ENCODE data around the gene PAGE1.
"Not testable (repeated sequence)": the region's sequence is repeated elsewhere in the genome, so short reads cannot be mapped to it uniquely, and the experiment has no call there.

Gene PAGE1, protein sequence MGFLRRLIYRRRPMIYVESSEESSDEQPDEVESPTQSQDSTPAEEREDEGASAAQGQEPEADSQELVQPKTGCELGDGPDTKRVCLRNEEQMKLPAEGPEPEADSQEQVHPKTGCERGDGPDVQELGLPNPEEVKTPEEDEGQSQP

DNA sequence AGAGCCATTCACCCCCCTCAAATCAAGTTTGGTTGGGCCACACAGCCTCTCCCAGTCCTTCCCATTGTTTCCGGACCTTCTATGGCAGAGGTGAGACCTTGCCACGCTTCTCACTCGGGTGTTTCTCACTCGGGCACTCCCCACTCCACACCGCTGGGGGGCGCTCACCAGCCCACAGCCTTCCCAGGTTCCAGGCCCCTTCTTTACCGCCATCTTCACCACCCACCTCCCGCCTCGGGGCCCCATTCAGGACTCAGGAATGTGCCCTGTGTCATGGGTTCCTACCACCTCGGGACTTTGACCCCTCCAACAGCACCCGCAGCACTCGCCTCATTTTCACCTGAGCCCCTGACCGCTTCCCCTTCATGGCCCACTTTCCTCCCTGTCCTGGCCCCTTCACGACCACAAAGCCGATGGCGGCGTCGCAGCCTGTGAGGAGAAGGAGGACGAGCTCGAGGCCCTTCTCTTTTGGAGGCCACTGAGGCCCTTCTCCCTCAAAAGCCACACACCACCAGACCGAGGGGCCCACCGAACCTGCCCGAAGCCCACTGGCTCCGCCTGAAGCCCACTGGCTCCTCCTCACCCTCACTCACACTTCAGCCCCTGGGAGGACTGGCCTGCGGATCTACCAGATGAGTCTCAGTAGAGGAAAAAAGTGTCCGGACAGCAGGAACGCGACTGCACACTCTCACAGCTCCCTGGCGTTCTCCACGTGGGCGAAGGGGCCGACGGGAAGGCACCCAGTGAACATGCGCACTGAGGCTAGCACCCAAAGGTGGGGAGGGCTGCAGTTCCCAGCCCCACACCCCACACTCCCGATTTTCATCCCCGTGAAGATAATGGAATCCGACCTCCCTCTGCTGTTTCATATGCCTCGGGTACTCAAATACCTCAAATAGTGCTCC, at the start of gene PAGE1:
PAGE1 (minus strand) TSS at position 709 of the 905 bp plus-strand sequence. CDS start 1,214 bp downstream, outside the sequence.
- no peak for DNase-seq (ENCODE audit: low read depth)

DNA sequence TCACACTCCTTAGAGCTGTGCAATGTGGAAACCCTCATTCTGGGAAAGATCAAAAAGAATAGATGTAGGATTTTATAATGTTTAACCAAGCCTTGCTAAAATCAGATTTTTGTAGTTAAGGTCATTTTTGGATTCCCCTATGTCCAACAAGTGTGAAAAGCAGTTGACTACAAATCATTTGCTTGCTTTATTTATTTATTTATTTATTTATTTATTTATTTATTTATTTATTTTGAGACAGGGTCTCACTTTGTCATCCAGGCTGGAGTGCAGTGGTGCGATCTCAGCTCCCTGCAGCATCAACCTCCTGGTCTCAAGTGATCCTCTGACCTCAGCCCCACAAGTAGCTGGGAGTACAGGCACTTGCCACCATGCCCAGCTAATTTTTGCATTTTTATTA, 45.7 kb upstream of the PAGE1 start:
- DNase-seq (ENCODE audit: low read depth) = not testable (repeated sequence)

DNA sequence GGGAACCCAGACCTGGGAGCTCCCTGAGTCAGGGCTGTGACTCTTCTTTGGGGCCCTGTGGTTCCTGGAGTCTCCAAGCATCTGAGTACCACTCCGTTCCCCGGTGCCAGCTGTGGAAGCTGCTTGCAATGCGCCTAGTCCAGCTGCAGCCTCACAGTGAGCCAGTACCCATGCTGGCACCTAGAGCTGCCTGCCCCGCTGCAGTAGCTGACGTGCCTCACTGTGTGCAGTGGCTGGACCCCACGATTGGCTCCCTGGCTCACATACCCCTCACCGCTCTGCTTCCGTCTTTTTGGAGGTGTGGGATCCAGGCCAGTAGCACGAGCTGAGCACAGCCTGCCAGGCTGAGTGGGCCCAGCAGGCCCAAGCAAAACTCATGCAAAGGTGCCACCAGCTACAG, 32.1 kb upstream of the PAGE1 start:
- DNase-seq (ENCODE audit: low read depth) = no peak

DNA sequence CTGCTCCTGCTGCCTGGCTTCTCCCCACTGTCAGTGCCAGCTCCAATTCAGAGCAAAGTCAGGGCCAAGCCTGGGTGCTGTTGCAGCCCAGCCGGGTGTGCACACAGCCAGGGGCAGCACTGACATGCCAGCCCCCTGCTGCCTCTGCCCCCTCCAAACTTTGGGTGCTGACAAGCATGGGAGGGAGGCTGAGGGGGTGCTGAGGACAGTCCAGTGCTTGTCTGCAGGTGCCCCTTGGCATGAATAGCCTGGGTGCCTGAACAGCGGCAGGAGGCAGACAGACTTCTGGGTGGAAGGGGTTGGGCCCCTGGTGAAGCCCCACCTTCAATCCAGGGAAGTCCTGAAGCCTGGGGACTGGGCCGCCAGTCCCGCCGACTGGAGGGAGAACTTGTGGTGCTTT, 31.2 kb upstream of the PAGE1 start:
- no peak for DNase-seq (ENCODE audit: low read depth)

DNA sequence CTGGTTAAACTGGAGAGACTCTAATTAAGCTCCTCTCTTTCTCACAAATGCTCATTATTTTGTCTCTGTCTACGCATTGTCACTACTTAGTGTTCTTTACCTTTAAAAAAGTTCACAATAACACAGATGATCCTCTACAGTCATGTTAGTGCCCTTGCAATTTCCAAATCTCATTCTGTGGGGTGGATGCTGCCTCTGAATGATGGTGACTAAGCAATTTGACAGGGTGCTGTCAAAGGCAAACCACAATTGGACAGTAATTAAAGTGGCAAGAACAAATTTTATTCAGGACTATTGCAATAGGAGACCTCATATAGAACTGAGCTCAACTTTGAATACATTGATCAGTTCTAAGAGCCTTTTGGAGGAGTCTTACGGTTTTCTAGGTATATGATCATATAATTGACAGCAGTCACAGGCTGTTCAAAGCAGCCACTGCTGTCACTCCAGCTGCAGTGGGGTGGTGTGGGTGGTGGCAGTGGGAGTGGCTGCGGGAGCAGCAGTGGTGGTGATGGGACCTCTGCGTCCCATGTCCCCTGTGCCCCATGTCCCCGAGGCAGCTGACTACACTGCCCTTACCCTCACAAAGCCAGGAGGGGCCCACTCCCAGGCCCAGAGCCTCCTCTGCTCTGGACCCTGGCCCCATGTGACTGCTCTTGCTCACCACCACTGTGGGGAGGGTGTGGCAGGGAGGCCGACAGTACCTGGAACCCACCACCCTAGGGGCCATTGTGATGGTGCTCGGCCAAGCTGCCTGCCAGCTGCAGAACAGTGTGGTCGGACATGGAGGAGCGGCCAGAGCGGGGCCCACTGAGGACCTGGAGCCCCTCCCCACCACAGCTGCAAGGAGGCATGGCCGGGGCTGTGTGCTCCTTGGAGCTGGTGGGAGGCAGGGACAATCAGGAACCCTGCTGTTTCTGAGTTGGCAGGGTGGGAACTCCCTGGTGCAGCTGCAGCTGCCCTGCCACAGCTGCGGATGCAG, 30.4 kb upstream of the PAGE1 start:
- no peak for DNase-seq (ENCODE audit: low read depth)

DNA sequence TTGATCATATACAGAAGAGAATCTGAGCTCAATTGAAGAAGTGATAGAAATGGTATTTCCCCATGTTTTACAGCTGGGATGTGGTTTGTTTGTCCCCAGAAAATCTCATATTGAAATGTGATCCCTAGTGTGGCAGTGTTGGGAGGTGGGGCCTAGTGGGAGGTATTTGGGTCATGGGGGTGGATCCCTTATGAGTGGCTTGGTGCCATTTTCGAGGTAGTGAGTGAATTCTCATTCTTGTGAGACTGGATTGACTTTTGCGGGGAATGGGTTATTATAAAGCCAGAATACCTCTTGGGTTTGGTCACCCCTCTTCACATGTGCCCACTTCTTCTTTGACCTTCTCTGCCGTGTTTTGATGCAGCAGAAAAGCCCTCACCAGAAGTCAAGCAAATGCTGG, 29.6 kb upstream of the PAGE1 start:
- DNase-seq (ENCODE audit: low read depth) = no peak

DNA sequence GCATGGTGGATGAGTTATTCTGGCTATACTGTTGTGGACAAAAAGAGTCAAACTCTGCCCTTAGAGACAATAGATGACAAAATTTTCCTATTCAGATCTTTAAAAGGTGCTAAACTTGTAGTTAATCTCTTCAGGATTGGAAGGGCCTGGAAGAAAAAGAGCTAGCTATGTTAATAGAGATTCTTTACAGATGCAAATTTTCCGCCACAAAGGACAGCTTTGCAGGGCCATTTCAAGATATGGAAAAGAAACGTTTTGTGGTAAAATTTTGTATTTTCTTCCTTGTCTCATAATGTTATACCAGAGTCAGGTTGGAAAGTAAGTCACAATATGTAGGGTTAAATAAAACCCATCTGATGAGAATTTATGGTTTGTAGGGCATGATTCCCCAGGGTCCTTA, 24.3 kb upstream of the PAGE1 start:
- DNase-seq (ENCODE audit: low read depth) = not testable (repeated sequence)

DNA sequence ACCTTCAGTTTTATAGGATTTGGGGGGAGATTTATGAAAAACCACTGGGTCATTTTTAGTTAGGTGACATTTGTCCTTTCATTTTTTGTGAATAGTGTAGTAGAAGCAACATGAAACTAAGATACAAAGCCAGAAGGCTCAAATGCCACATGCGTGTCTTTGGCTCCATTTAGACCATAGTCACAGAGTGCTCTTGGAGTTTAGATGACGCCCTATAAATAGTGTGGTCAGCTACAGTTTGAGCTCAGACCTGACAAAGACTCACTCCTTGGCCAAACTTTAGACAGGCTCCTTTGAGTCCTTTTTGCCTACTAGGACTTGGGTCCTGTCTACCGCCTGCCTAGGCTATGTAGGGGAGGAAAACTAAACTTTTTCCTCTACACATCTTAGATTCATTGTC, 16.8 kb upstream of the PAGE1 start:
- no peak for DNase-seq (ENCODE audit: low read depth)

DNA sequence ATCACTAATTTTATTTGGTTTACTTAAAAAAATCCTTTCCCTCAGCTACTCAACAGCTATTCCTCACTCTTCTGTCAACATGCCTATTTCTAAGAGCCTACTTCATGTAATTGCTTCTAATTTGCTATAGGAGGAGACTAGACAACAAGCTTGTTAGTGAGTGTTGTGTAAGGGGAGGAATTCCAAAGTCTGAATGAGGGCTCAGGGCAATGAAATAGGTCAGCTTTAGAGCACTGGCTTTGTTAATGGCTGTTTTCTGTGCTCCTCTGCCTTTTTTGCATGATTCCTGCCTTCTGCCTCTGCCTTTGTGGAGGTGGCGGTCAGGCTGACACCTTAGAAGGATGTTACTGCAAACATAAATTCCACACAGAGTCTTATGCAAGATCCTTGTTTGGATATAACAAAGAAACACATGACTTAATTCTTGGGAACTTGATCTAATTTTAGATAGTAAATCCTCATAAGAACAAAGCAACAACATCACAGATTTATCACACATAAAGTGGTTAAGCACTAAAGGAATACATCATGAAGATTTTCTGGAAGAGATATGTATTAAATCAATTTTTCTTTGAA, 15.0 kb upstream of the PAGE1 start:
- no peak for DNase-seq (ENCODE audit: low read depth)

DNA sequence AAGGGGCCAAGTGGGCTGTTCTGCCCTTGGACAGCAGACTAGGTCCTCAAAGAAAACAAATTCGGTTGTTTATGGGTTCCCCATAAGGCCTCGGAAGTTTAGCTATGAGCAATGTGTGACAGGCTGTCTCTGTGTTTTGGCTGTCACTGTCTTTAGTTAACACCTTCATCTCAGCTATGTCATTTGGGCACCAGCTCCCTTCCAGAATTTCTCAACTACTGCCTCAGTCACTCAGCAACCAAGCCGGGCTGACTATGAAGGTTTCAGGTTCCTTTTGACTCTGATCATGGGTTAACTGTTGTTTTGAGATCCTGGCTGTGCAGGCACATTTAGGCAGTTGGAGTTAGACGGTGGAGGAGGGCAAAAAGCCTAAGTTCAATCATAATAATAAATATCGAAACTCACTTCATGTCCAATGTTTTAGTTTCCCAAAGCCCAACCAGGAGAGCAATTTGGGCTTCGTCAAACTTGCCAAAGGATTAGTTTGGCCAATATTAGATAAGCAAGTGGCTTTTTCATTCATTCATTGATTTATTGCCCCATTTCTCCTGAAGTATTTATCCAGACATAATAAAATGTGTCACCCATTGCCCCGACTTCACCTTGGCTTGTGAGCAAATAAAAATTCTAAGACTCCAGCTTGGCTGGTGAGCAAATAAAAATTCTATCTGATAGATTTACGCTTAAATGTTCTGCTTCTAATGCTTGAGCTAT, 9.1 kb upstream of the PAGE1 start:
- DNase-seq (ENCODE audit: low read depth) = no peak

DNA sequence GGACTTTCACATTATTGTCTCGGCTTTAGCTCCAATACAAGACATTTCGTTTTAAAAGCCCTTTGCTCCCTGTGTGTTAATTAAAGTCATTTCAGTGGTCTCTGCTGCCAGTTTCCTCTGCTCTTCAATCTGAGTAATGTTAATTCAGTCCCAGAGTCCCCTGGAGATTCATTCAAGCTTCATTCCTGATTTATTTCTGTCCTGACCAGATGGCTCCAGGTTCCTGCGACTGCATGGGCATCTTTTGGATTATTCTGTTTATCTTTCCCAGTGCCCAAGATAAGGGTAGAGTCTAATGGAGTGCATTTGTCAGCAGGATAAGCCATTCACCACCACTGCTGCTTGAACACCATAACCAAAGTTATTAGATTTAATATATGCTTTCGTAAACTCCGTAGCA, 6.1 kb upstream of the PAGE1 start:
- no peak for DNase-seq (ENCODE audit: low read depth)

DNA sequence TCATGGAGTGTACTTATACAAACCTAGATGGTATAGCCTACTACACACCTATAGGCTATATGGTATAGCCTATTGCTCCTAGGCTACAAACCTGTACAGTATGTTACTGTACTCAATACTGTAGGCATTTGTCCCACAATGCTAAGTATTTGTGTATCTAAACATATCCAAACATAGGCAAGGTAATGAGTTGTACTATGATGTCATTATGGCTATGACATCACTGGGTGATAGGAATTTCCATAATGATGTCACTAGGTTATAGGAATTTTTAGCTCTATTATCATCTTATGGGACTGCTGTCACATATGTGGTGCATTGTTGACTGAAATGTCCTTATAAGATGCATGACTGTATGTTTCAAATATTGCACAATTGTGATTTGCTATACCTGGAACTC, 5.5 kb upstream of the PAGE1 start:
- DNase-seq (ENCODE audit: low read depth) = no peak

DNA sequence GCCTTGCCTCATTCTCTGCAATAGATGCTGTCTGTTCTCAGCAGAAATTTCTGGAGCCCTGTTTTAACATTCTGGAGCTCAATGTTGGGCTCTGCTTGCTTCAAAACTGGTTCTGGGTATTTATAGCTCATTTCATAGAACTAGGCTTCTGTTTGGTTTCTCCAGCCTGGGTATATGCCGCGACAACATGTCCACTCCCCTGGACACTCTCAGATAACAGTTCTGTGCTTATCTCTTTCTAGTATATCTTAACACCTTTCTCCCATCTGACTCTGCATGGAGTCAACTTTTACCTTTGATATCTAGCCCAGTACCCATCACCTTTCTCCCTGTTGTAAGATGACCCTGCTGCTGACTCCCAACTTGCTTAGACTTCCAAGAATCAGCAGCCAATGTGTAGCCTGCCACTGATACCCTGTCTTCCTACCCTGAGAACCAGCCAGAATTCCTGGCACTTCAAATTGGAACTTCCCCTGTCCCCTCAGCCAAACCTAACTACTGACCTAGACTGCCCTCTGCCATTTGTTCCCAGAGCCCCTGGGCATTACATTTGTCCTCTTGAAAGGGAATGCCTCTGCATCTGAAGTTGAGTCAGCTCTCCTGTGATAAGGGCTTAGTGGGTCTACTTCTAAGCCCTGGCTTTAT, 20.6 kb downstream of the PAGE1 start:
- no peak for DNase-seq (ENCODE audit: low read depth)

DNA sequence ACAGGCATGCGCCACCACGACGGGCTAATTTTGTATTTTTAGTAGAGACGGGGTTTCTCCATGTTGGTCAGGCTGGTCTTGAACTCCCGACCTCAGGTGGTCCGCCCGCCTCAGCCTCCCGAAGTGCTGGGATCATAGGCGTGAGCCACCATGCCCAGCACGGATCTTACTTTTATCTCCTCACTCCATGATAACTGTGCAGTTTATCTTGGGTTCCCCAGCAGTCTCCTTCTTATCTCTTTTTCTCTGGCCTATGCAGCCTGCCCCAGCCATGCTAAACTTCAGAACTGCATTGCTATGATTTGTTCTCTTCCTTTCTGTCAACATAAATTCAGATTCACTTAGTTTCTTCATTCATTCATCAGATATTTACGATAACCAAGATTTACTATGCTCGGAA, 22.4 kb downstream of the PAGE1 start:
- no peak for DNase-seq (ENCODE audit: low read depth)

DNA sequence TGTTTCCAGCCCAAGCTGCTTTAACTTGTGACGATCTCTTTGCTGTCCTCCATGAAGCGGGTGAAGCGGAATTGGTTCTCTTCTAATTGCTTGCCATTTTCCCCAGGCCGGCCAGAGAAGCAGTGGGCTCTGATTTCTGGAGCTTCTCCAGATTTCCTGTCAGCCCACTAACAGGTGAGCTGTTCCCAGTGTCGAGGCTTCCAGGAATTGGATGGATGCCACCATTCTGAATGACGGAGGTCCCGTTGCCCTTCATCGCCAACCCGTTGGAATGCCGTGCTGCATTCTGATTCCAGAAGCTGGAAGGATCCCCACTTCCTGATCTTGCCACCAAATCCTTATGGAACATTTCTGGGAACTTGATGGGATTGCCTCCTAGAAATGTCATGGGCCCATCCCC, 31.0 kb downstream of the PAGE1 start:
- DNase-seq (ENCODE audit: low read depth) = no peak

DNA sequence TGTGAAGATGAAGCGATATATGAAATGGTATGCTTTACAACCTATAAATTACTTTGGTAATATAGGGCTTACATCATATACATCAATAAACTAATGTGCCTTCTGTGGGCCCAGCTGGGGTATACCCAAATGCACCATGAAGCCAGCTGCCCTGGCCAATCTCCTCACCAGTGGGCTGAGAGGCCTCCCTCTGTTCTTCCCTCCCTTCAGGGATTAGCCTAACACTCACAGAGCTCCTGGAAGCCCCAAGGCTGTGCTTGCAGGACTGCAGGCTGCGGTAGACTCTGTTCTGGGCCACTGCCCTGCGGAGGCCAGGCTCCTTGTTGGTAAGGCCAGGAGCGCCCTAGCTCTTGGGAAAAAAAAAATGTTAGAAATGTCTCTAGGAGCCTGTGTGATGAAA, 33.9 kb downstream of the PAGE1 start:
- no peak for DNase-seq (ENCODE audit: low read depth)

DNA sequence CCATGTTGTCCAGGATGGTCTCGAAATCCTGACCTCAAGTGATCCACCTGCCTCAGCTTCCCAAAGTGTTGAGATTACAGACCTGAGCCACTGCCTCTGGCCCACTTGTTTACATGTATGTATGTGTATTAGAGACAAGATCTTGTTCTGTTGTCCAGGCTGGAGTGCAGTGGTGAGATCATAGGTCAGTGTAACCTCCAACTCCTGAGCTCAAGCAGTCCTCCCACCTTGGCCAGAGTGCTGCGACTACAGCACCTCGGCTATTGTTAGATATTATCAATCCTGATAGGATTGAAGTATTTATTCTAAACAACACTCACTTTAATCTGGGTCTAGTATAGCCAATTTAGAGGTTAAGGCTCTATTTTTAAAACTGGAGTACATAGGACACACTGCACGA, 36.0 kb downstream of the PAGE1 start:
- DNase-seq (ENCODE audit: low read depth) = no peak

DNA sequence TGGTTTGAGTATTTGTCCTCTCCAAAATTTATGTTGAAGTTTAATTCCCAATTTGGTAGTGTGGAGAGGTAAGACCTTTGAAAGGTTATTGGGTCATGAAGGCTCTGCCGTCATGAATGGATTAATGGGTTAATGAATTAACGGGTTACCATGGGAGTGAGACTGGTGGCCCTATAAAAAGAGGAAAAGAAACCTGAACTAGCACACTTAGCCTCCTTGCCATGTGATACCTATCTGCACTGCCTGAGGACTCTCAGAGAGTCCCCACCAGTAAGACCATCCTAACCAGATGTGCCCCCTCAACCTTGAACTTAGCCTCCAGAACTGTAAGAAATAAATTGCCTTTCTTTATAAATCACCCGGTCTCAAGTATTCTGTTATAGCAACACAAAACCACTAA, 39.3 kb downstream of the PAGE1 start:
- no peak for DNase-seq (ENCODE audit: low read depth)

DNA sequence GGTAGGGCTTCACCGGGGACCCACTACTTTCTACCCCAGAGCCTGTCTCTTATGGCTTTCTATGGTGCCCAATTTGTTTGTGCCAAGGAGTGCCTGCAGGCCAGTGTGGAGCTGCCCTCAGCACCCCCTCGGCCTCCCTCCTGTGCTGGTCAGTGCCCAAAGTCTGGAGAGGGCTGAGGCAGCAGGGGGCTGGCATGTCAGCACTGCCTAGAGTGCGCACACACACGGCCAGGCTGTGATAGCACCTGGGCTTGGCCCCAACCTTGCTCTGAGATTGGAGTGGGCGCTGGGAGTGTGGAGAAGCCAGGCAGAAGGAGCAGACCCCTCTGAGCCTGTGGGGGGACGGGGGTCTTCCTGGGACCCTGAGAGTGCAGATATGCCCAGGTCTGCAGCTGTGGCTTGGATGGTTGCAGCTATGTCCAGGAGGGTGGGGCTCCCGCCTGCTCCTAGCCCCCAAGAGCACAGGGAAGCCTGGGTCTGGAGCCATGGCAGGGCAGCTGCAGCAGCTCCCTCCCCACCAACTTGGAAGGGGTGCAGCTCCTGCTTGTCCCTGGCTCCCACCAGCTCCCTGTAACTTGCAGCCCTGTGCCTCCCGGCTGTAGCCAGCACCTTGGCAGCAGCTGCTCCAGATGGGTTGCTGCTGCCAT, 50.7 kb downstream of the PAGE1 start:
- DNase-seq (ENCODE audit: low read depth) = no peak
